HG03108 (cell line): ENCODE results near the gene DDX56.

Experiments
- ATAC-seq: cut with Tn5 transposase; IDR thresholded peaks from one replicate; pipeline ENCODE4 v1.9.1; 2021; ENCODE audit warnings: moderate library complexity; ENCODE audit not compliant: unreplicated experiment

Gene DDX56

GRCh38 chr7:44573464-44574286 is at the start of gene DDX56:
Gene DDX56, minus strand, starts transcription at chr7:44573908. Its CDS starts 13 bp downstream, at chr7:44573895.
- peak; percentile 93 for ATAC-seq

- ATAC-seq = peak; percentile 61
Observed at GRCh38 chr7:44622342-44623151, 48.8 kb upstream of the DDX56 start.

- ATAC-seq = no peak
Observed at GRCh38 chr7:44621750-44622103, 48.0 kb upstream of the DDX56 start.

GRCh38 chr7:44621034-44621749 is 47.5 kb upstream of the DDX56 start:
- no peak for ATAC-seq

GRCh38 chr7:44618753-44619152 is 45.0 kb upstream of the DDX56 start:
- ATAC-seq = no peak

- no peak for ATAC-seq
Observed at GRCh38 chr7:44618045-44618444, 44.3 kb upstream of the DDX56 start.

- ATAC-seq = no peak
Observed at GRCh38 chr7:44617225-44617890, 43.6 kb upstream of the DDX56 start.

GRCh38 chr7:44616545-44616944 is 42.8 kb upstream of the DDX56 start:
- ATAC-seq = no peak

GRCh38 chr7:44615793-44616192 is 42.1 kb upstream of the DDX56 start:
- ATAC-seq = no peak

GRCh38 chr7:44615149-44615611 is 41.5 kb upstream of the DDX56 start:
- no peak for ATAC-seq

GRCh38 chr7:44609829-44610228 is 36.1 kb upstream of the DDX56 start:
- no peak for ATAC-seq

- no peak for ATAC-seq
Observed at GRCh38 chr7:44608916-44609648, 35.4 kb upstream of the DDX56 start.

GRCh38 chr7:44607141-44608068 is 33.7 kb upstream of the DDX56 start:
- ATAC-seq = no peak

GRCh38 chr7:44606341-44607140 is 32.8 kb upstream of the DDX56 start, which contains the start of gene OGDH:
Gene OGDH, plus strand, starts transcription at chr7:44606627. Its CDS starts 17,717 bp downstream, at chr7:44624344.
- peak; percentile 92 for ATAC-seq

- ATAC-seq = no peak
Observed at GRCh38 chr7:44604941-44605340, 31.2 kb upstream of the DDX56 start.

GRCh38 chr7:44603193-44603592 is 29.5 kb upstream of the DDX56 start:
- ATAC-seq = no peak

GRCh38 chr7:44602576-44602910 is 28.8 kb upstream of the DDX56 start:
- ATAC-seq = no peak

GRCh38 chr7:44599222-44599621 is 25.5 kb upstream of the DDX56 start:
- no peak for ATAC-seq
